ENCODE measurements around the gene PARD3B. TPM values are rescaled to one million over a fixed set of nuclear protein-coding genes. Genes with fewer than 3 reads are reported as not detected.

PARD3B gene
- total RNA-seq, 1 experiment from 2014 or later = 10.1 TPM

- no peaks in the 10 kb centered on the region for H3K4me1 Mint-ChIP-seq (ENCODE audit: low read depth, unreplicated experiment)
These were observed 541.4 kb downstream of the PARD3B start for GRCh38 chr2:205086662-205087061.

GRCh38 chr2:205087862-205088261, 542.6 kb downstream of the PARD3B start:
- no peaks in the 10 kb centered on the region for H3K36me3 Mint-ChIP-seq (ENCODE audit: insufficient read depth, unreplicated experiment)
- no peak overlapping the region for H3K27ac Mint-ChIP-seq (ENCODE audit: unreplicated experiment)
- no peak for DNase-seq
- no peaks in the 10 kb centered on the region for H3K27me3 Mint-ChIP-seq (ENCODE audit: unreplicated experiment)
- intact Hi-C loops (cut with micrococcal nuclease; ENCODE audit: unreplicated experiment) = no loop called here
- no peaks in the 10 kb centered on the region for H3K4me1 Mint-ChIP-seq (ENCODE audit: low read depth, unreplicated experiment)
- H3K9me3 Mint-ChIP-seq (ENCODE audit: low read depth, unreplicated experiment) = peaks cover 2% of the 10 kb centered on the region
- BruUV-seq (replicated peaks) = no TSS peak
- no peak overlapping the region for H3K4me3 Mint-ChIP-seq (ENCODE audit: low read depth, unreplicated experiment)
- no peak for TF ChIP-seq CTCF (IDR thresholded peaks at IDR 0.05; ENCODE audit: unreplicated experiment)
- CTCF ChIA-PET = interaction anchor here (0.5 kb wide), 1 partner anchor 234 kb away, joined by 3 read pairs; no protein-coding TSS in a partner anchor

More at GRCh38 chr2:205086662-205087061, 541.4 kb downstream of the PARD3B start:
- no peak for DNase-seq
- no peak for TF ChIP-seq CTCF (IDR thresholded peaks at IDR 0.05; ENCODE audit: unreplicated experiment)
- CTCF ChIA-PET = no interaction called here
- intact Hi-C loops (cut with micrococcal nuclease; ENCODE audit: unreplicated experiment) = no loop called here
- BruUV-seq (replicated peaks) = no TSS peak
- Mint-ChIP-seq H3K4me3 (ENCODE audit: low read depth, unreplicated experiment) (no peak overlapping the region), H3K9me3 (ENCODE audit: low read depth, unreplicated experiment) (no peaks in the 10 kb centered on the region), H3K27ac (ENCODE audit: unreplicated experiment) (no peak overlapping the region), H3K36me3 (ENCODE audit: insufficient read depth, unreplicated experiment) (no peaks in the 10 kb centered on the region), H3K27me3 (ENCODE audit: unreplicated experiment) (no peaks in the 10 kb centered on the region)

- Mint-ChIP-seq H3K4me3 (ENCODE audit: low read depth, unreplicated experiment) (no peak overlapping the region), H3K27me3 (ENCODE audit: unreplicated experiment) (no peaks in the 10 kb centered on the region)
These were observed 544.7 kb downstream of the PARD3B start for GRCh38 chr2:205089958-205090357.

DNA sequence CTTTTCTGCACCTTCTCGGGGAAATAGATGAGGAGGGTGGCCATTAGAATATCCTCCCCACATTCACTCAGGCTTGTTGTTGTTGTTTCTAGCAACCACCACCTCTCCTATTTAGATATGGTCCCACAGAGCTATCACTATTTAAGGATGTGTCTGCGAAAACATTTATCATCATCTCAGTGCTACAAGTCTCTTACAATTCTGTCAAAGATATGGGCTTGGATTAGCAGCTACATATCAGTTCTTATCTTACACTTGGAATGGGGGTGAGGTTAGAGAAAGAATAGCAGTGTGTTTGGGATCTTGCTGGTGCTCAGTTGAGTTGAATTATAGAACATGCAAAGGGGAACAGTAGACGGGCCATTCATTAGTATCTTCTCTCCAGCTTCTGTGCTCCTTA, 546.1 kb downstream of the PARD3B start:
- Mint-ChIP-seq H3K4me3 (ENCODE audit: low read depth, unreplicated experiment) (no peak overlapping the region), H3K9me3 (ENCODE audit: low read depth, unreplicated experiment) (peaks cover 2% of the 10 kb centered on the region), H3K27me3 (ENCODE audit: unreplicated experiment) (no peaks in the 10 kb centered on the region), H3K27ac (ENCODE audit: unreplicated experiment) (no peak overlapping the region), H3K36me3 (ENCODE audit: insufficient read depth, unreplicated experiment) (no peaks in the 10 kb centered on the region), H3K4me1 (ENCODE audit: low read depth, unreplicated experiment) (no peaks in the 10 kb centered on the region)
- CTCF ChIA-PET = no interaction called here
- DNase-seq = no peak
- no TSS peak for BruUV-seq (replicated peaks)
- intact Hi-C loops (cut with micrococcal nuclease; ENCODE audit: unreplicated experiment) = no loop called here
- TF ChIP-seq CTCF (IDR thresholded peaks at IDR 0.05; ENCODE audit: unreplicated experiment) = no peak

More at GRCh38 chr2:205089958-205090357, 544.7 kb downstream of the PARD3B start:
- CTCF ChIA-PET = no interaction called here
- intact Hi-C loops (cut with micrococcal nuclease; ENCODE audit: unreplicated experiment) = no loop called here
- H3K36me3 Mint-ChIP-seq (ENCODE audit: insufficient read depth, unreplicated experiment) = no peaks in the 10 kb centered on the region
- H3K4me1 Mint-ChIP-seq (ENCODE audit: low read depth, unreplicated experiment) = no peaks in the 10 kb centered on the region
- H3K9me3 Mint-ChIP-seq (ENCODE audit: low read depth, unreplicated experiment) = peaks cover 2% of the 10 kb centered on the region
- no peak for DNase-seq
- H3K27ac Mint-ChIP-seq (ENCODE audit: unreplicated experiment) = no peak overlapping the region
- no TSS peak for BruUV-seq (replicated peaks)
- TF ChIP-seq CTCF (IDR thresholded peaks at IDR 0.05; ENCODE audit: unreplicated experiment) = no peak
